IPS DF 4.7 (cell line): ENCODE results near the gene TSPAN13.

ENCODE experiments used
- DNase-seq: peaks from one replicate; pipeline ENCODE4 v3.0.0-alpha.2; 2013; ENCODE audit warnings: low spot score; ENCODE audit errors: extremely low read depth

Gene TSPAN13

GRCh38 chr7:16774986-16775385 lies 21.4 kb downstream of the TSPAN13 start:
- no peak for DNase-seq

GRCh38 chr7:16776053-16776452 lies 22.5 kb downstream of the TSPAN13 start:
- DNase-seq = no peak

- DNase-seq = no peak
Measured at GRCh38 chr7:16778476-16778875, 24.9 kb downstream of the TSPAN13 start.

GRCh38 chr7:16779051-16779450 lies 25.5 kb downstream of the TSPAN13 start:
- DNase-seq = no peak

- DNase-seq = no peak
Measured at GRCh38 chr7:16780596-16780995, 27.0 kb downstream of the TSPAN13 start.

- DNase-seq = no peak
Measured at GRCh38 chr7:16785321-16785720, 31.8 kb downstream of the TSPAN13 start.

- DNase-seq = no peak
Measured at GRCh38 chr7:16785846-16786245, 32.3 kb downstream of the TSPAN13 start.

GRCh38 chr7:16786257-16786656 lies 32.7 kb downstream of the TSPAN13 start:
- DNase-seq = no peak

GRCh38 chr7:16787127-16787526 lies 33.6 kb downstream of the TSPAN13 start:
- no peak for DNase-seq

GRCh38 chr7:16791071-16791470 lies 37.5 kb downstream of the TSPAN13 start:
- DNase-seq = no peak

- DNase-seq = no peak
Measured at GRCh38 chr7:16791905-16792698, 38.5 kb downstream of the TSPAN13 start.

- no peak for DNase-seq
Measured at GRCh38 chr7:16794986-16795385, 41.4 kb downstream of the TSPAN13 start.

- DNase-seq = no peak
Measured at GRCh38 chr7:16795624-16796023, 42.1 kb downstream of the TSPAN13 start.

GRCh38 chr7:16801111-16801542 lies 47.6 kb downstream of the TSPAN13 start:
- DNase-seq = no peak

- DNase-seq = no peak
Measured at GRCh38 chr7:16801579-16801978, 48.0 kb downstream of the TSPAN13 start.

- DNase-seq = no peak
Measured at GRCh38 chr7:16803125-16803524, 49.6 kb downstream of the TSPAN13 start.

- no peak for DNase-seq
Measured at GRCh38 chr7:16803881-16804673, 50.5 kb downstream of the TSPAN13 start.

- no peak for DNase-seq
Measured at GRCh38 chr7:16804674-16805439, 51.3 kb downstream of the TSPAN13 start, which contains the start of gene AGR2. AGR2 (minus strand) TSS chr7:16804999; CDS start chr7:16801796, 3,203 bp downstream.

- DNase-seq = no peak
Measured at GRCh38 chr7:16805441-16805840, 51.9 kb downstream of the TSPAN13 start.

GRCh38 chr7:16810112-16810511 lies 56.6 kb downstream of the TSPAN13 start:
- DNase-seq = no peak

- DNase-seq = no peak
Measured at GRCh38 chr7:16810573-16810972, 57.0 kb downstream of the TSPAN13 start.

- no peak for DNase-seq
Measured at GRCh38 chr7:16811551-16811950, 58.0 kb downstream of the TSPAN13 start.
